Kidney epithelial cell (primary cell): ENCODE data around the gene TFCP2L1. TPM values are rescaled to one million over a fixed set of nuclear protein-coding genes. Genes with fewer than 3 reads are reported as not detected.

Experiments
- DNase-seq: peaks from one replicate; pipeline ENCODE4 v3.0.0-alpha.2; 2010; ENCODE audit warnings: low read depth
- H3K27me3 ChIP-seq: 2 replicates; pipeline ENCODE4 v1.6.0; 2011; ENCODE audit warnings: low read length; ENCODE audit not compliant: control insufficient read depth, insufficient read depth
- H3K36me3 ChIP-seq: 2 replicates; pipeline ENCODE4 v1.5.1; 2011; ENCODE audit warnings: low read length; ENCODE audit not compliant: control insufficient read depth, insufficient read depth
- H3K4me3 ChIP-seq: 2 replicates; pipeline ENCODE4 v1.5.1; 2011; ENCODE audit warnings: low read depth, mild to moderate bottlenecking, control low read depth, low read length
- total RNA-seq: library from RNA; depleted of rRNA; stranded (reverse); fragments of >200 nt; gene quantifications from 2 replicates; pipeline ENCODE4 v1.2.3, GENCODE V29; 2015
- TF ChIP-seq, protein P1 (sequence below): IDR thresholded peaks from 2 replicates; pipeline ENCODE4 v1.5.1; 2011; ENCODE audit warnings: mild to moderate bottlenecking, moderate library complexity, low read length, control low read depth, inconsistent platforms; ENCODE audit not compliant: insufficient read depth, poor library complexity, severe bottlenecking

Gene TFCP2L1
- total RNA-seq, 1 donor from 2014 or later: 4.5 TPM

DNA sequence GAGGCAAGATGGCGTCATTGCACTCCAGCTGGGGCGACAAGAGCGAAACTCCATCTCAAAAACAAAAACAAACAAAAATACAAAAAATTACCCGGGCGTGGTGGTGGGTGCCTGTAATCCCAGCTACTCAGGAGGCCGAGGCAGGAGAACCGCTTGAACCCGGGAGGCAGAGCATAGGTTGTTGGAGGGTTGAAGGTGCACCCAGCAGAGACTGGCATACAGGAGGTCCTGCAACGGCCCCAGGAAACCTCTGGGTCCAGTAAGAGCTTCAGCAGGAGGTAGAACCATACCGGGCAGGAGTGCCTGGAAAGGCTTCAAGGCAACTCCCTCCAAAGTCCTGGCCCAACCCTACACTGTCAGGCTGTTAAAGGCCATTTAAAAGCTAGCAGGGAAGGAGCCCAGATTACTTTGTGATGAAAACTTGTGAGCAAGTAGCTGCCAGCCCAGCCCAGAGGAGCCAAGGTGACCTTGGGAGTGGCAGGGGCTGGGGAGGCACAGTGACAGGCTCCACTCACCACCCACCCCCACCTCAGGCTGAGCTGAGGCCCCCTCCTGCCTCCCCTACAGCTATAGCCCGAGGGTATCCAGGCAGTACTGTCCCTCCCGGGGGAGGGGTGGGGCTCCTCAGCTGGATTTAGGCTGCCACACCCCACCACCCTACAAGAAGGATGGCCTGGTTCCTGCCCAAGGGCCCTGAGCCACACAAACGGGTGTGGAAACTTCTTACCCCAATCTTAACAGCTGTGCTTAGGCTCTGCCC lies 28.1 kb downstream of the TFCP2L1 start:
- TF ChIP-seq, protein P1, sequence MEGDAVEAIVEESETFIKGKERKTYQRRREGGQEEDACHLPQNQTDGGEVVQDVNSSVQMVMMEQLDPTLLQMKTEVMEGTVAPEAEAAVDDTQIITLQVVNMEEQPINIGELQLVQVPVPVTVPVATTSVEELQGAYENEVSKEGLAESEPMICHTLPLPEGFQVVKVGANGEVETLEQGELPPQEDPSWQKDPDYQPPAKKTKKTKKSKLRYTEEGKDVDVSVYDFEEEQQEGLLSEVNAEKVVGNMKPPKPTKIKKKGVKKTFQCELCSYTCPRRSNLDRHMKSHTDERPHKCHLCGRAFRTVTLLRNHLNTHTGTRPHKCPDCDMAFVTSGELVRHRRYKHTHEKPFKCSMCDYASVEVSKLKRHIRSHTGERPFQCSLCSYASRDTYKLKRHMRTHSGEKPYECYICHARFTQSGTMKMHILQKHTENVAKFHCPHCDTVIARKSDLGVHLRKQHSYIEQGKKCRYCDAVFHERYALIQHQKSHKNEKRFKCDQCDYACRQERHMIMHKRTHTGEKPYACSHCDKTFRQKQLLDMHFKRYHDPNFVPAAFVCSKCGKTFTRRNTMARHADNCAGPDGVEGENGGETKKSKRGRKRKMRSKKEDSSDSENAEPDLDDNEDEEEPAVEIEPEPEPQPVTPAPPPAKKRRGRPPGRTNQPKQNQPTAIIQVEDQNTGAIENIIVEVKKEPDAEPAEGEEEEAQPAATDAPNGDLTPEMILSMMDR: no peak
- no peak for DNase-seq

DNA sequence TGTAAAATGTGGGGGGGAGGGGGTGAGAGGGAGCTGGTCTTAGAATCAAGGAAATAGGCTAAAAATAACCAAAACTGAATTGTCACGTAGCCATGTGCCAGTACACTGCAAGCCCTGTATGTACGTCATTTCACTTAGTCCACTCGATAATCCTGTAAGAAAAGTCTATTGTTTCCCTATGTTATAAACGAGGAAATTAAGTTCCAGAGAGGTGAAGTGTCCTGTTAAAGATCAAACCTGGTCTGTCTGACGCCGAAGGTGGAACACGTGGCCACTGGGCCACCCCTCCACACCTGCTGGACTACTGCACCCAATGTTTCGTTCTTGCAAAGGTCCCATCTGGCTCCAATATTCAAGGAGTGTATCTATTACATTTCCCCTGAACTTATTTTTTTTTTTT lies 29.6 kb downstream of the TFCP2L1 start:
- H3K36me3 ChIP-seq: no peaks in the 10 kb centered on the region
- H3K27me3 ChIP-seq: no peaks in the 10 kb centered on the region
- TF ChIP-seq, protein P1: no peak
- no peak overlapping the region for H3K4me3 ChIP-seq
- no peak for DNase-seq

More for the DNA sequence above, 28.1 kb downstream of the TFCP2L1 start:
- no peaks in the 10 kb centered on the region for H3K27me3 ChIP-seq
- no peaks in the 10 kb centered on the region for H3K36me3 ChIP-seq
- no peak overlapping the region for H3K4me3 ChIP-seq

DNA sequence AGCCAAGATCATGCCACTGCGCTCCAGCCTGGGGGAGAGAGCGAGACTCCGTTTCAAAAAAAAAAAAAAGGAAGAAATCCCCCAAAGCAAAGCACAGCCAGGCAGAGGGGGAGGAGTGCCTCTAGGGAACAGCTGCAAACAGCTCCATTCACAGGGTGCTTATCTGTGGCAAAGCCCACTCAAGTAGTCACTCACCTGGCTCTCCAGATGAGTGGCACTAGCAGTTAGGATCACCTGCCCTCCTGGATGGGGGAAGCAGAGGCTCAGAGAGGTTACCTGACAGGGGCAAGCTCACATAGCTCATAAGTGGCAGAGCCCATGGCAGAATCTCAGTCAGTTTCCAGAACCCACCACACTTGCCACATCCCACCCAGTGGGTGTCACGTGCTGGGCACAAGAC lies 30.3 kb downstream of the TFCP2L1 start:
- Histone ChIP-seq H3K4me3 (no peak overlapping the region), H3K36me3 (no peaks in the 10 kb centered on the region), H3K27me3 (no peaks in the 10 kb centered on the region)
- TF ChIP-seq, protein P1: no peak
- DNase-seq: no peak

DNA sequence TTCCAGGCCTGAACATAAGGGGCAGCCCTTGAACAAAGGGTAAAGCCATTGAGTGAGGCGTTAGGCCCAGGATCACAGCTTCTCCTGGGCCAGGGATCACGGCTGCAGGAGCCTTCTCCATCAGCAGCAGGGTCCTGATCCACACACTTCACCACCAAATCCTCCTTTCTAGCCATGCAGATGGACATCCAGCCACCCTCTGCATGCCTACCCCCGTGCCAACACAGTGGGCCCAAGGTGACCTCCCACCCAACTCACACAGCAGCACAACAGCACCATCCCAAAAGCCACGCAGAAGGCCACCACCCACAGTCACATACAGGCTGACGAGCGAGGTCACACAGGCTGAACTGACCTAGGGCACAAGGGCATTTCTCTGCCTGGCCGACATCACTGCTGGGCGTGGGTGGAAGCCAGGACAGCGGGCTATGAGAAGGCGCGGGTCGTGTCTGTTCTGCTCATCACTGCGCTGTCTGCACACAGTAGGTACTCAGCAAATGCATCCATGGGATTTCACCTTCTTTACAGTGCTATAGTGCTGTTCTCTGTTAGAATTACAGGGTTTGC lies 31.2 kb downstream of the TFCP2L1 start:
- Histone ChIP-seq H3K36me3 (no peaks in the 10 kb centered on the region), H3K4me3 (no peak overlapping the region), H3K27me3 (no peaks in the 10 kb centered on the region)
- TF ChIP-seq, protein P1: no peak
- no peak for DNase-seq

DNA sequence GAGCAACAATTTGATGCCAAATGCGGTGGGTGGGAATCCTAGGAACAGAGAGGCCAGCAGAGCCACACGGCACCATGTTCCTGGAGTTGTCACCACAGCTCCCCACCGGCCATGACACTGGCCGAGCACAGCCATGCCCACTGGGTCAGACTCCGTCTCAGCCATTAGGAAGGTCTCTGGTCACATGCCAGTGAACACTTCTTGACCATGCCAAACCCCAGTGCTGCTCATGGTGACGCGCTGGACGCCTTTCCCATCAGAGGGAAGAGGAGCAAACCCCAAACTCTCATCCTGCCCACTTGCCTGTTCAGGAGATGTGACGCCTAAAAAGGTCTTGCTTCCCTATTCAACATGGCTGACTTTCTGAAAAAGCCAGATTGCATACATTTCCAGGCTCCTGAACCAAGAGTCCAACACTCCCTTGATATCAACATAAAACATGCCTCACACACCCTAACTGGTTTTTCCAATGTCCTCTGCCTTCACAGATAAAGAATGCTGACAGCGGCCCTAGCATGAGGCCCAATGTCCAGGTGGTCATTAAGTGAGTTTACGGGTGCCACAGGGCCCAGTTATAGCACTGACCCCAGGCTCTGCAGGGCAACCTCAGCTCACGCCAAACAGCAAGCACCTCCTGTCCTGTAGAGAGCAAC lies 31.9 kb downstream of the TFCP2L1 start:
- Histone ChIP-seq H3K4me3 (no peak overlapping the region), H3K36me3 (no peaks in the 10 kb centered on the region), H3K27me3 (no peaks in the 10 kb centered on the region)
- TF ChIP-seq, protein P1: no peak
- no peak for DNase-seq

DNA sequence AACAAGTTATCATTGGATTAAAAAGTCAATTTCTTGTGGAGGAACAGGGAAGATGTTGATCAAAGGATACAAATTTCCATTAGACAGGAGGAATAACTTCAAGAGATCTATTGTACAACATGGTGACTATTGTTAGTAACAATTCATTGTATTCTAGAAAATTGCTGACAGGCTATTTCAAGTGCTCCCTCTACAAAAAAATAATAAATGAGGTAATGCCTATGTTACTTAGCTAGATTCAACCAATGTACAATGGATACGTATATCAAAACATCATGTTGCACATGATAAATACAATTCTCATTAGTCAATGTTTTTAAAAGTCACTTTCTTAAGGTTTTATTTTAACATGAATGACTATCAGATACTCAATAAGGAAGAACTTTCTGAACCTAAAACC lies 33.5 kb downstream of the TFCP2L1 start:
- Histone ChIP-seq H3K36me3 (no peaks in the 10 kb centered on the region), H3K4me3 (no peak overlapping the region), H3K27me3 (no peaks in the 10 kb centered on the region)
- TF ChIP-seq, protein P1: no peak
- DNase-seq: no peak
